Fibroblast of lung (primary cell): ENCODE measurements around the gene HAUS5.

ENCODE experiments used
- CTCF ChIP-seq, 2 donors: IDR thresholded peaks in 1 of 2; conservative IDR thresholded peaks in 1 of 2; 1 replicate in 1 of 2; 2 replicates in 1 of 2; pipeline ENCODE4 v1.5.1; 2011 to 2012; ENCODE audit warnings: low read length in 2 of 2, control low read depth in 1 of 2, inconsistent platforms in 1 of 2, low read depth in 1 of 2, mild to moderate bottlenecking in 1 of 2
- EZH2 ChIP-seq: IDR thresholded peaks from 2 replicates; pipeline ENCODE4 v1.5.1; 2012; ENCODE audit warnings: low read length, control low read depth, mild to moderate bottlenecking; ENCODE audit errors: missing control alignments

GRCh38 chr19:35666251-35666913, 53.8 kb downstream of the HAUS5 start, which contains the start of gene UPK1A:
- TF ChIP-seq EZH2 (no peak), CTCF (conservative IDR thresholded peaks at IDR 0.05 in 1 of 2, IDR thresholded peaks at IDR 0.05 in 1 of 2; ENCODE audit: low read depth in 1 of 2, low read length in 2 of 2) (no peak)
